Type B pancreatic cell (in vitro differentiated cells): ENCODE measurements around the gene TMEM131L. TPM values are rescaled to one million over a fixed set of nuclear protein-coding genes. Genes with fewer than 3 reads are reported as not detected.

Experiments used
- DNase-seq: peaks from one replicate; pipeline ENCODE4 v3.0.0; 2021; ENCODE audit warnings: mixed read lengths; ENCODE audit not compliant: unreplicated experiment; ENCODE audit errors: extremely low spot score
- H3K27ac Mint-ChIP-seq: 2 replicates; pipeline ENCODE4 v1.8.0; 2021; ENCODE audit warnings: mild to moderate bottlenecking, mixed read lengths
- H3K27me3 Mint-ChIP-seq: 2 replicates; pipeline ENCODE4 v1.8.0; 2021; ENCODE audit warnings: mixed read lengths
- H3K36me3 Mint-ChIP-seq: 2 replicates; pipeline ENCODE4 v1.8.0; 2021; ENCODE audit warnings: mixed read lengths
- H3K4me1 Mint-ChIP-seq: one replicate; pipeline ENCODE4 v1.8.0; 2021; ENCODE audit warnings: mixed read lengths; ENCODE audit not compliant: unreplicated experiment
- H3K4me3 Mint-ChIP-seq: 2 replicates; pipeline ENCODE4 v1.8.0; 2021; ENCODE audit warnings: mild to moderate bottlenecking, mixed read lengths
- H3K9me3 Mint-ChIP-seq: 2 replicates; pipeline ENCODE4 v1.8.0; 2021; ENCODE audit warnings: mixed read lengths
- CTCF ChIP-seq: fragments of 200-600 bp; sonication (generic); conservative IDR thresholded peaks from 2 replicates; pipeline ENCODE4 v1.5.0; 2021; ENCODE audit warnings: antibody characterized with exemption, mild to moderate bottlenecking
- total RNA-seq: library from RNA; stranded (reverse); gene quantifications from 2 replicates; pipeline ENCODE4 v1.2.1, GENCODE V29; 2021; ENCODE audit warnings: low replicate concordance

TMEM131L gene
- total RNA-seq, 1 donor from 2014 or later, result 21.3 TPM

DNA sequence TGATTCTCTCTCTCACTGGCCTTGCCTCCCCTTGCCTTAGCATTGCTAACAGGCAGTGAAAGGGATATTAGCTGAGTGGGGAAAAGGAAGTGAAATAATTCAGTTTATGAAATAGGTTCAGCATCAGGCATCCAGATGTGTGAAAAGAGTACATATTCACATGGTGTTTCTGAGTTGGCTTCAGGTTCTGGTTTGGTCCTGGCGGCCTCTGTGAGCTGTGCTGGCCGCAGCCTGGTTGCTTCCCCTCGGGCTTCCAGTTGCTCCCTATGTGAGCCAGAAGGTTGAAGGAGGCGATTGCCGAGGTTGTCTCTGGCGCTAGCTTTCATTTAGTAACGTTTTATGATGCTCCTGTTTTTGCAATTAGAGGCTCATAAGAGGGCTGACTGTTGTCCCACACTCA lies 118.9 kb downstream of the TMEM131L start:
- Mint-ChIP-seq H3K4me3 (no peak overlapping the region), H3K4me1 (peaks cover 14% of the 10 kb centered on the region), H3K27ac (no peak overlapping the region), H3K27me3 (no peaks in the 10 kb centered on the region), H3K9me3 (no peaks in the 10 kb centered on the region), H3K36me3 (peaks cover 25% of the 10 kb centered on the region)
- TF ChIP-seq CTCF, result no peak
- DNase-seq, result no peak

- Mint-ChIP-seq H3K36me3 (peaks cover 11% of the 10 kb centered on the region), H3K4me1 (peaks cover 11% of the 10 kb centered on the region), H3K9me3 (no peaks in the 10 kb centered on the region), H3K27ac (no peak overlapping the region), H3K4me3 (no peak overlapping the region), H3K27me3 (no peaks in the 10 kb centered on the region)
- TF ChIP-seq CTCF, result no peak
- DNase-seq, result no peak
Measured at GRCh38 chr4:153589703-153590595, 123.8 kb downstream of the TMEM131L start.

- Mint-ChIP-seq H3K27me3 (no peaks in the 10 kb centered on the region), H3K4me1 (peaks cover 11% of the 10 kb centered on the region)
- TF ChIP-seq CTCF, result no peak
Measured at GRCh38 chr4:153591441-153591840, 125.3 kb downstream of the TMEM131L start.

DNA sequence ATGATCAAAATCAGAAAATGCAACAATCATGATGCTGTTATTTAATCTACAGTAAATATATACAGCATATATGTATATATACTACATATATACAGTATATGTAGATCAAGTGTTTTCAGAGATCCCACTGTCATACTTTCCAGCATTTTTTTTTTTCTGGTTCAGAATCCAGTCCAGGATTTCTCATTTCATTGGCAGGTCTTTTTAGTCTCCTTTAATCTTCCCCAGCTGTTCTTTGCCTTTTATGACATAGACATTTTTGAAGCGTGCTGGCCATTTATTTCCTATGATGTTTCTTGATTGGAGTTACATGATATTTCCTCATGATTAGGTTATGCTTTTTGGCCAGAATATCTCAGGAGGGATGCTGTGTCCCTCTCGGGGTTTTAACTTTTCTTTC lies 125.9 kb downstream of the TMEM131L start:
- H3K36me3 Mint-ChIP-seq, result peaks cover 15% of the 10 kb centered on the region
- no peak overlapping the region for H3K4me3 Mint-ChIP-seq
- no peaks in the 10 kb centered on the region for H3K27me3 Mint-ChIP-seq
- DNase-seq, result no peak
- H3K4me1 Mint-ChIP-seq, result peaks cover 11% of the 10 kb centered on the region
- H3K27ac Mint-ChIP-seq, result no peak overlapping the region
- TF ChIP-seq CTCF, result no peak
- no peaks in the 10 kb centered on the region for H3K9me3 Mint-ChIP-seq

More at GRCh38 chr4:153591441-153591840, 125.3 kb downstream of the TMEM131L start:
- Mint-ChIP-seq H3K36me3 (peaks cover 15% of the 10 kb centered on the region), H3K9me3 (no peaks in the 10 kb centered on the region), H3K4me3 (no peak overlapping the region), H3K27ac (no peak overlapping the region)
- no peak for DNase-seq

DNA sequence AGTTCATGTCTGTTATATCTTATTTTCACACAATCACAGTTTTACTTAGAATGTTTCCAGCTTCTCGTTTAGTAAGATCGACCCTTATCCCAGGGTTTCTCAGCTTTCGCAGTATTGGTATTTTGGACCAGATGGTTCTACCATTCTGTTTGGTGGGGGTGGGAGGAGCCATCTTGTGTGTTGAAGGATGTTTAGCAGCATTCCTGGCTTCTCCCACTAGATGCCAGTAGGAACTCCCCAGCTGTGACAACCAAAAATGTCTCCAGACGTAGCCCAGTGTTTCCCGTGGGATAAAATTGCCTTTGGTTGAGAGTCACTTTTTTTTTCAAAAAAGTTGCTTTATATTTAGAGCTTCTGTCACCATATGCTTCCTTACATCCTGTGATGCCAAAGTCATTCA lies 127.0 kb downstream of the TMEM131L start:
- Mint-ChIP-seq H3K27me3 (no peaks in the 10 kb centered on the region), H3K4me1 (peaks cover 3% of the 10 kb centered on the region), H3K27ac (no peak overlapping the region), H3K4me3 (no peak overlapping the region), H3K36me3 (peaks cover 15% of the 10 kb centered on the region), H3K9me3 (no peaks in the 10 kb centered on the region)
- no peak for TF ChIP-seq CTCF
- DNase-seq, result no peak
